HuH-7.5 (cell line): ENCODE measurements around the gene OR5H15.
"Not testable (repeated sequence)": the region's sequence is repeated elsewhere in the genome, so short reads cannot be mapped to it uniquely, and the experiment has no call there.

ENCODE experiments used
- DNase-seq: peaks from one replicate; pipeline ENCODE4 v3.0.0; 2011; ENCODE audit warnings: low spot score

The OR5H15 gene

GRCh38 chr3:98166396-98166795 is at the start of gene OR5H15:
Gene OR5H15 (plus strand): TSS chr3:98166696. CDS start chr3:98168700, 2,004 bp downstream.
- DNase-seq = no peak

- DNase-seq = no peak
These were observed 36.1 kb upstream of the OR5H15 start, which contains the start of gene OR5H1 for GRCh38 chr3:98130421-98130820. Gene OR5H1 (plus strand): TSS chr3:98130721. CDS start chr3:98132698, 1,977 bp downstream.

GRCh38 chr3:98136631-98137030 is 29.9 kb upstream of the OR5H15 start:
- no peak for DNase-seq

- not testable (repeated sequence) for DNase-seq
These were observed 28.5 kb upstream of the OR5H15 start for GRCh38 chr3:98137826-98138557.

GRCh38 chr3:98140531-98140930 is 26.0 kb upstream of the OR5H15 start:
- DNase-seq = no peak

GRCh38 chr3:98147179-98147578 is 19.3 kb upstream of the OR5H15 start, which contains the start of gene OR5H14:
Gene OR5H14 (plus strand): TSS chr3:98147479. CDS start chr3:98149386, 1,907 bp downstream.
- DNase-seq = no peak

GRCh38 chr3:98148751-98149150 is 17.7 kb upstream of the OR5H15 start:
- no peak for DNase-seq

- DNase-seq = not testable (repeated sequence)
These were observed 17.0 kb upstream of the OR5H15 start for GRCh38 chr3:98149456-98149855.

- no peak for DNase-seq
These were observed 15.3 kb upstream of the OR5H15 start for GRCh38 chr3:98151241-98151640.

- no peak for DNase-seq
These were observed 4.6 kb downstream of the OR5H15 start for GRCh38 chr3:98171071-98171470.

GRCh38 chr3:98172621-98173020 is 6.1 kb downstream of the OR5H15 start:
- DNase-seq = no peak

GRCh38 chr3:98180319-98180890 is 13.9 kb downstream of the OR5H15 start:
- DNase-seq = no peak

GRCh38 chr3:98182196-98182595 is 15.7 kb downstream of the OR5H15 start:
- DNase-seq = no peak

- no peak for DNase-seq
These were observed 18.7 kb downstream of the OR5H15 start for GRCh38 chr3:98185180-98185579.

GRCh38 chr3:98188545-98188944 is 22.0 kb downstream of the OR5H15 start:
- no peak for DNase-seq

- not testable (repeated sequence) for DNase-seq
These were observed 24.4 kb downstream of the OR5H15 start for GRCh38 chr3:98190911-98191310.

- not testable (repeated sequence) for DNase-seq
These were observed 29.8 kb downstream of the OR5H15 start for GRCh38 chr3:98196293-98196692.

GRCh38 chr3:98199020-98199419 is 32.5 kb downstream of the OR5H15 start:
- DNase-seq = no peak

GRCh38 chr3:98209244-98209643 is 42.7 kb downstream of the OR5H15 start:
- DNase-seq = no peak

GRCh38 chr3:98213276-98213675 is 46.8 kb downstream of the OR5H15 start:
- DNase-seq = no peak

GRCh38 chr3:98215051-98215450 is 48.6 kb downstream of the OR5H15 start:
- no peak for DNase-seq
